ENCODE data around the gene COL25A1.

COL25A1 gene

GRCh38 chr4:108849611-108850168, 452.8 kb downstream of the COL25A1 start:
- DNase-seq, result no peak

DNA sequence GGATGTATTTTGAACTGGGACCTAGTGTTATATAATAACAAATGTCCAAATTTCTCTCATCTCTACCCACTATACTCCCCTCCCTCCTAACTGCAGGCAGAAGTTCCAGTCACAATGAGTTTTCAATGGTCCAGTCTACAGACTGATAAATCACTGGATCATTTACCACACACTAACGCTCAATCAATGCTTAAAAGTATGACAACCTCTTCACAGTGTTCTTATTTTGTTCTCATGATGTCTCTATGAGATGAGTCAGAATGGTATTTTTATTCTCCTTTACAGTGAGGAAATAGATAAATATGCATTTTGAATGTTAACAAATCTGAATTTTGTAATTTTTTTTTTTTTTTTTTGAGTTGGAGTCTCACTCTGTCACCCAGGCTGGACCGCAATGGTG, 455.9 kb downstream of the COL25A1 start:
- DNase-seq, result no peak

GRCh38 chr4:108840426-108840975, 462.0 kb downstream of the COL25A1 start:
- DNase-seq, result no peak

DNA sequence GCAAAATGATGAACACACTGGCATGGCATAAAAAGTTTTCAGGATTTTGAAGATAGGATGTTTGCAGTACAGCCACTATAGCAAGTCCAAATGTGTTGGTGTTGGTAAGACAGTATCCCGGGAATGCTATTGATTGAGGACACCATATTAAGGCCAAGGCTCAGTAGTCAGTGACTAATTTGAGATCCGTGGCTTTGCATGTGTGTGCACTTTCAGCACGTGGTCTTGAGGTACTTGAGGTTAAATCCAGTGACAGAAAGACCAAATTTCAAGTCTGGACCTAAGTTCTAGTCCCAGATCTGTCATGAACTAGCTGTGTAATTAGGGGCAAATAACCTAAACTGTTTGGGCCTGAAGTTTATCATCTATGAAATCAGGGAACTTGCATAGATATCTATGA, 463.1 kb downstream of the COL25A1 start:
- DNase-seq, result no peak

- no peak for DNase-seq
Measured at GRCh38 chr4:108838451-108838850, 464.0 kb downstream of the COL25A1 start.

- peak in 1 of 2 experiments; percentile 2 for DNase-seq
Measured at GRCh38 chr4:108834835-108835384, 467.5 kb downstream of the COL25A1 start.

GRCh38 chr4:108834166-108834834, 468.2 kb downstream of the COL25A1 start:
- no peak for DNase-seq

DNA sequence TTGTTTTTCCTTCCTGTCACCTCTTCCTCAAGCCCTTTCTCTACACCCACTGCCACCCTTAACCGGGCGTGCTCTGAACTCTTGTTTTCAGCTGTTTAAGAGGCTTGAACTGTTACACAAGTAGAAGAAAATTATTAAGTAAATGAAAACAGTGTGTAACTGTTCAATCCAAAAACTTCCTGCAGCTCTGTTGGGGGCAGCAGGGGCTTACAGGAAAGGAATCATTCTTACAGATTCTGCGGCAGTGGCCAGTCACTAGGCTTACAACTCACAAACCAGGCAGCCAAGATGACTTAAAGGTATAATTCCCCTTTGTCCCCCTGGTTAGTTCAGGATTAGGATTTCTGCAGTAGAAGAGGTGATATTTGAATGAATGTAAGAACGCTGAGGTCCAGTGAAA, 469.4 kb downstream of the COL25A1 start:
- no peak for DNase-seq

DNA sequence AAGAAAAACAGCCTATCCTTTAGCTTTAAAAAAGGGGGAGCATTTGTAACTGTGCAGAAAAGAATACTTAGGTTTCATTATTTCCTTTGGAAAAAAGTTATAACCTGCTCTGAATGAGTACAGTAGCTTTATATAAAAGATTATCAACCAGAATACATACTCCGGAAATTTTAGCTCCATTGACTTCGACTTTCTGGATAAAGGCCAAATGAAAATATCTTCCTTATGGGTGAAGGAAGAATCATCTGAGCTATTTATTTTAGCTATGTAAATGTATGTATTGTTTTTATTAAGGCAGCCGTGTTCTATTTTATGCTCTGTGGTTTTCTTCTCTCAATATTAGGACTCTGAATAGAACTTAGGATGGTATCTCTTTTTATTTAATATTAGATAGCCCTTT, 470.6 kb downstream of the COL25A1 start:
- no peak for DNase-seq

- DNase-seq, result no peak
Measured at GRCh38 chr4:108831291-108831690, 471.2 kb downstream of the COL25A1 start.

- DNase-seq, result no peak
Measured at GRCh38 chr4:108830509-108831244, 471.8 kb downstream of the COL25A1 start.

DNA sequence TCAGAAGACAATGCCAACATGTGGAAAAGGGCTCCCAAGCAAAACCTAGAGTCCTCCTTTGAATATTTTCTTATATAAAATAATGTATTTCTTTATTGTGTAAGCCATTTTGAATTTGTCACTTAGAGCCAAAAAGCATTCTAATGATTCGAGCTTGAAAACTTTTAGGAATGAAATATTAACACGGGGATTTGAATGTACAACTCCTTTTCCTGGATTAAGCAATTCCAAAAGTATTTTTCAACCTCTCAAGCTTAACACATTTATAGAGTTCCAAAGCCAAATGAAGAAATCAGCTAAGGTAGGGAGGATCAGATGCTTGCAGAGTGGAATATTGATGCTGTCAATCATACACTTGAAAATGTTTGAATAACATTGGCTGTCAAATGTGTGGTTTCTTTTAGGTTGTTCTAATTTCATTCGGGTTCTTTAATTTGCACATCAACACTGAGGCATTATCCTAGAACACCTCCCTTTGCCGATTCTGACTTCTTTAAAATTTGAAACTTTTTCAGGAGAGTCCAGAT, 472.4 kb downstream of the COL25A1 start:
- DNase-seq, result no peak

- DNase-seq, result no peak
Measured at GRCh38 chr4:108828620-108829019, 473.8 kb downstream of the COL25A1 start.

- DNase-seq, result no peak
Measured at GRCh38 chr4:108825737-108826136, 476.7 kb downstream of the COL25A1 start.

GRCh38 chr4:108821351-108821930, 481.0 kb downstream of the COL25A1 start:
- DNase-seq, result no peak

DNA sequence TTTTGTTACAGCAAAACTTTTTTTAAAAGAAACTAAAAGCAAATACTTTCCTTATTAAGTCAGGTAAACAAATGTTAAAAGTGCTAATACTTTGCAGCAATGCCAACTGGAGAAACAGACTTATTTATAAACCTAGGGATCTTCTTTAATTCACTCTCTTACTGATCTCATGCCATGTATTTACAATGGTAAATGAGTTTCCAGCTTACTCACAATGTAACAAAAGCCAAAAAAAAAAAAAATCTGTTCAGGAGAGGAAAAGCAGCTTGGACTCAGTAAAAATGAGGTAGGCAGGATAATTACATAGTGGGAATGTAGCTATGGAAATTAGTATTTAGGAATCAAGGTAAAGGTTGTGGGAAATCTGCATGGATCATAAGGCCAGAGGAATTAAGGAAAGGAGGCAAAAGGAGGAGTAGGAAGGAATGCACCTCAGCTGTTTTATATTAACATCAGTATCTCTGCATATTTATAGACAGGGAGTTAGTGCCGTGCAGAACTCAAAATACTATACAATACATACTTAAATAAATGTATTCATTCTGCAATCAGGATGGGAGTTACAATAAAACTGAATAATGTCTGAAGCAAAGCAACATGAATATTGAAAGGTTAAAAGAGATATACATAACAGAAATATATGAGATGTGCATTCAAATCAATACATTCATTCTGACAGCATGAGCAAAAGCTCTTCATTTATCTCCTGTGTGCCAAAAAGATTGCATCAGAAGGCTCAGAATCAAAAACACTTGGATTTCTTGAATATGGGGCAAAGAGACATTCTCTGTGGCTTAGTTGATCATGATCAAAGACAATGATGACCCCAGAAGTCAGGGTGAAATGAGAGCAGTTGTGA, 481.7 kb downstream of the COL25A1 start:
- DNase-seq, result no peak

- no peak for DNase-seq
Measured at GRCh38 chr4:108814326-108814725, 488.1 kb downstream of the COL25A1 start.

DNA sequence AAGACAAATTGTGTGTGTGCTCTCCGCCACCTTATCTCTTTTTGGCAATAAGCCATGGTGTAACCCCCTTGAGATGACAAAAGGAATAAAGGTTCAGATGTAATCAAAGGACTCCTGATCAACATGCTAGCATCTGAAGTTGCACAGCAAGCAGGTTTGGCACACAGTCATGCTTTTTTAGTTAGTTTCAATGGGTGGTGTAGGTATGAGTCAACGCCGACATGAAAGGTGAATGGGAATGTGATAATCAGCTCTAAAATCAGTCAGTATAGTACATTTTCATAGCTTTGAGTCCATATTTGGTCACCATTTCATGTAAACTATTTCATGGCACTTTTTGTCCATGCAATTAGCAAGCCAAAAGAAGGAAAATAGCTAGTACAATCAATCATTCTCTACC, 489.2 kb downstream of the COL25A1 start:
- no peak for DNase-seq

DNA sequence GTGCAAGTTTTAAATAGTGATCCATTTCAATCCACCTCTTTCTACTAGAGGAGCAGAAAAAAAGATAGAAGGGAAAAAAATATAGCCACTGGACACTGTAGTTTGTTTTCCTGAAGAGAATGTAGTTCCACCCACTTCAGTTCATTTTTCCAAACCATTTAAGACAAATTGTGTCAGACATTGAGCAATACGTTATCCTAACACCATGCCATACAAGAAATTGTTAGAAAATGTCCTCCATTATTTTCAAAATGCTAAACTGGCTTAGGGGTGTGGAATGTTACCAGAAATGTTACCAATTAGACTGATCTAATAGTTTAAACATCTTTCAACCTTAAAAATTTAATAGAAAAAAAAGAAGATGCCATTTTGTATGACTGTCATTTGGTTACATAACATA, 491.0 kb downstream of the COL25A1 start:
- no peak for DNase-seq

DNA sequence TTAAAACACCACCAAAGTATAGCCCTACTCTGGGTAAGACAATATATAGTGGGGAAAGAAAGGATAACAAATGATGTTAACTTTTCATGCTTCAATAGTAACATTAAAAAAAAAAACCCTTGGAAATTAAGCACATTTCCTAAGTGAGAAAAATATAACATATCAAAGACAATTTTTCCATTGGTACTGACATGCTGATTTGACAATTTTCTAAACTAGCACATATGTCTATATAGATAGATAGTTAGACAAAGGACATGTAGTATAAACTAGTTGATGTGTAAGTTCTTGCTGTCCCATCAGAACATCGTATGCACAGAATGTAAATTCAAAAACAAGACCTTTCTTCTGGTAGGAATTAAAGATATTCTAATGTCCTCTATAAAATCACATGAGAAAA, 492.4 kb downstream of the COL25A1 start:
- DNase-seq, result no peak

GRCh38 chr4:108804648-108805273, 497.7 kb downstream of the COL25A1 start:
- no peak for DNase-seq

DNA sequence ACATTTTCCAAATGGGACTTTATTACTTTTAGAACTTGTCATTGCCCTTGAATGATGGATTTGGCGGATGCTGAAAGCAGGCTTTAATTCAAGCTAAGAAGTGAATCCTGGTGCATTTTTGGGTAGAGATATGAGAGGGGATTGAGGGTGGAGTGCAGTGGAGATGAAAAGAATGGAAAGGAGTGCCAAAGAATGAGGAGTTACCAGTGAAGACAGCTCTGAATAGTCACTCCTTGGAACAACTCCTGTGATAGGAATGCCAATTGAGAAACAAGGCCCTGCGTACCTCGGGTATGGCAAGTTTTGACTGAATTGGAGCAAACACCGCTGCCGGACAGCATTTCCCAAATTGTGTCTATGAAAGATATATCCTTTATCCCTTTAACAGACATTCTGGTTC, 503.2 kb downstream of the COL25A1 start:
- DNase-seq, result no peak

Data from NCI-H1930 (cell line).